HepG2 (cell line): ENCODE data around the gene SMYD4. TPM values are rescaled to one million over a fixed set of nuclear protein-coding genes. Genes with fewer than 3 reads are reported as not detected.

Experiments used
- AGO2 ChIP-seq: fragments of 200-400 bp; formaldehyde crosslinking; optimal IDR thresholded peaks from 2 replicates; pipeline ENCODE3; 2017; ENCODE audit warnings: mild to moderate bottlenecking, low read depth, low read length, moderate library complexity
- ATF7-NPFF ChIP-seq: sonication (generic); formaldehyde crosslinking; IDR thresholded peaks from 2 replicates; pipeline ENCODE4 v1.8.1; 2023; ENCODE audit warnings: mild to moderate bottlenecking, low read depth, missing genetic modification reagents, moderate library complexity
- DNMT1 ChIP-seq: sonication (generic); formaldehyde crosslinking; IDR thresholded peaks from 2 replicates; pipeline ENCODE4 v1.5.1; 2020; ENCODE audit warnings: mild to moderate bottlenecking, missing genetic modification reagents
- DPF2 ChIP-seq: sonication (generic); formaldehyde crosslinking; IDR thresholded peaks from 2 replicates; pipeline ENCODE4 v1.4.0; 2020; ENCODE audit warnings: mild to moderate bottlenecking, low read depth, missing genetic modification reagents, borderline replicate concordance
- FOXA3 ChIP-seq: IDR thresholded peaks from 2 replicates; pipeline ENCODE4 v1.6.1; 2016; ENCODE audit warnings: missing genetic modification reagents, missing compliant biosample characterization
- FOXK2 ChIP-seq: fragments of 450-650 bp; IDR thresholded peaks from 2 replicates; pipeline ENCODE4 v1.6.1; 2016
- FOXM1 ChIP-seq: sonication (generic); formaldehyde crosslinking; IDR thresholded peaks from 2 replicates; pipeline ENCODE4 v1.5.0; 2020; ENCODE audit warnings: missing genetic modification reagents
- GABPB1 ChIP-seq: IDR thresholded peaks from 2 replicates; pipeline ENCODE4 v1.6.1; 2016; ENCODE audit warnings: mild to moderate bottlenecking, missing genetic modification reagents, moderate library complexity, missing compliant biosample characterization
- MIER2 ChIP-seq: IDR thresholded peaks from 2 replicates; pipeline ENCODE4 v1.6.1; 2016; ENCODE audit warnings: missing biosample characterization, missing genetic modification reagents
- NFE2L2 ChIP-seq: fragments of 150-350 bp; IDR thresholded peaks from 2 replicates; pipeline ENCODE4 v1.6.1; 2014; ENCODE audit warnings: low read length
- NPAS2 ChIP-seq: sonication (generic); formaldehyde crosslinking; IDR thresholded peaks from 2 replicates; pipeline ENCODE4 v1.8.0; 2022; ENCODE audit warnings: mild to moderate bottlenecking, missing genetic modification reagents, borderline replicate concordance
- RBM22 ChIP-seq: fragments of 200-400 bp; formaldehyde crosslinking; optimal IDR thresholded peaks from 2 replicates; pipeline ENCODE3; 2017; ENCODE audit warnings: mild to moderate bottlenecking, low read length, moderate library complexity
- RCOR2 ChIP-seq: IDR thresholded peaks from 2 replicates; pipeline ENCODE4 v1.6.1; 2016; ENCODE audit warnings: missing biosample characterization, missing genetic modification reagents
- RFXAP ChIP-seq: sonication (generic); formaldehyde crosslinking; IDR thresholded peaks from 2 replicates; pipeline ENCODE4 v1.4.0; 2020; ENCODE audit warnings: missing genetic modification reagents, borderline replicate concordance
- SIN3A ChIP-seq: IDR thresholded peaks from 2 replicates; pipeline ENCODE4 v1.6.1; 2011; ENCODE audit warnings: low read depth, mild to moderate bottlenecking, control low read depth, low read length, borderline replicate concordance
- SRSF9 ChIP-seq: fragments of 200-400 bp; formaldehyde crosslinking; IDR thresholded peaks from 2 replicates; pipeline ENCODE4 v1.6.1; 2018; ENCODE audit warnings: borderline replicate concordance, mild to moderate bottlenecking, low read depth, low read length; ENCODE audit not compliant: insufficient read depth, poor library complexity, severe bottlenecking
- TOPORS ChIP-seq: sonication (generic); formaldehyde crosslinking; IDR thresholded peaks from 2 replicates; pipeline ENCODE4 v1.8.0; 2023; ENCODE audit warnings: mild to moderate bottlenecking, missing genetic modification reagents
- ZEB1 ChIP-seq: IDR thresholded peaks from 2 replicates; pipeline ENCODE4 v1.6.1; 2012; ENCODE audit warnings: mild to moderate bottlenecking, low read depth, inconsistent platforms; ENCODE audit not compliant: insufficient replicate concordance
- ZFP82 ChIP-seq: sonication (generic); formaldehyde crosslinking; IDR thresholded peaks from 2 replicates; pipeline ENCODE4 v1.5.1; 2020; ENCODE audit warnings: mild to moderate bottlenecking, missing genetic modification reagents, borderline replicate concordance
- ZNF431 ChIP-seq: sonication (generic); formaldehyde crosslinking; IDR thresholded peaks from 2 replicates; pipeline ENCODE4 v1.9.0; 2022; ENCODE audit warnings: missing genetic modification reagents, low read depth, mild to moderate bottlenecking, borderline replicate concordance
- polyA plus RNA-seq, 8 experiments: library from polyadenylated mRNA; depleted of rRNA in 3 of 8; stranded (reverse) in 7 of 8; unstranded in 1 of 8; fragments of >200 nt; fragmentation: Illumina TruSeq in 4 of 8; extraction: Trizol in 4 of 8; gene quantifications; 2 replicates each; pipeline versions ENCODE4 v1.2.1 to v1.2.3, GENCODE V29; 2011 to 2016; ENCODE audit warnings: low read depth in 4 of 8, missing spikeins in 1 of 8, mixed read lengths in 1 of 8; ENCODE audit not compliant: insufficient read depth in 1 of 8
- total RNA-seq, 5 experiments: library from RNA; depleted of rRNA; stranded (reverse); fragments of >200 nt; fragmentation: Illumina TruSeq; extraction: Trizol; gene quantifications; 2 replicates each; pipeline ENCODE4 v1.2.3, GENCODE V29; 2016; ENCODE audit warnings: low read depth in 1 of 5
- TF ChIP-seq, protein P1 (sequence below), 2 experiments: sonication (generic) in 1 of 2; formaldehyde crosslinking in 1 of 2; IDR thresholded peaks; 2 replicates each; pipeline versions ENCODE4 v1.5.1 to v1.6.1; 2011 to 2020; ENCODE audit warnings: borderline replicate concordance in 1 of 2, low read depth in 1 of 2, low read length in 1 of 2, mild to moderate bottlenecking in 1 of 2, missing genetic modification reagents in 1 of 2, moderate library complexity in 1 of 2
- TF ChIP-seq, protein P2 (sequence below): sonication (generic); formaldehyde crosslinking; conservative IDR thresholded peaks from 2 replicates; pipeline ENCODE4 v1.5.0; 2020; ENCODE audit warnings: missing genetic modification reagents
- TF ChIP-seq, protein P3 (sequence below): IDR thresholded peaks from 2 replicates; pipeline ENCODE4 v1.6.1; 2016; ENCODE audit warnings: low read depth, borderline replicate concordance
- TF ChIP-seq, protein P4 (sequence below): sonication (generic); formaldehyde crosslinking; IDR thresholded peaks from 2 replicates; pipeline ENCODE4 v1.4.0; 2020; ENCODE audit warnings: missing genetic modification reagents
- TF ChIP-seq, protein P5 (sequence below): sonication (generic); formaldehyde crosslinking; conservative IDR thresholded peaks from 2 replicates; pipeline ENCODE4 v1.8.1; 2023; ENCODE audit warnings: missing genetic modification reagents

The SMYD4 gene
- total and polyA plus RNA-seq, 2 of the 13 experiments (the other 11 are each of a cell fraction or from before 2014, with no cell fraction given) = 7.4 to 11.3 TPM

GRCh38 chr17:1746975-1747543, 82.6 kb downstream of the SMYD4 start (continued):
- TF ChIP-seq SIN3A (no peak), DPF2 (no peak), ZNF431 (CRISPR knock-in tag) (no peak), FOXK2 (no peak), RBM22 (peak; percentile 35), DNMT1 (CRISPR knock-in tag) (no peak), FOXM1 (CRISPR knock-in tag) (no peak), ZFP82 (no peak), FOXA3 (CRISPR knock-in tag) (no peak), TOPORS (CRISPR knock-in tag) (no peak), RCOR2 (CRISPR knock-in tag) (no peak), SRSF9 (no peak), RFXAP (CRISPR knock-in tag) (no peak), ATF7-NPFF (no peak), GABPB1 (CRISPR knock-in tag) (no peak), MIER2 (CRISPR knock-in tag) (no peak), ZEB1 (no peak), NPAS2 (CRISPR knock-in tag) (no peak), AGO2 (peak; percentile 97), NFE2L2 (no peak)
- TF ChIP-seq, protein P1, sequence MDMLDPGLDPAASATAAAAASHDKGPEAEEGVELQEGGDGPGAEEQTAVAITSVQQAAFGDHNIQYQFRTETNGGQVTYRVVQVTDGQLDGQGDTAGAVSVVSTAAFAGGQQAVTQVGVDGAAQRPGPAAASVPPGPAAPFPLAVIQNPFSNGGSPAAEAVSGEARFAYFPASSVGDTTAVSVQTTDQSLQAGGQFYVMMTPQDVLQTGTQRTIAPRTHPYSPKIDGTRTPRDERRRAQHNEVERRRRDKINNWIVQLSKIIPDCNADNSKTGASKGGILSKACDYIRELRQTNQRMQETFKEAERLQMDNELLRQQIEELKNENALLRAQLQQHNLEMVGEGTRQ (IDR thresholded peaks at IDR 0.05; ENCODE audit: low read depth, low read length) = no peak
- TF ChIP-seq, protein P1 (CRISPR knock-in tag; IDR thresholded peaks at IDR 0.05; ENCODE audit: borderline replicate concordance) = no peak
- TF ChIP-seq, protein P2, sequence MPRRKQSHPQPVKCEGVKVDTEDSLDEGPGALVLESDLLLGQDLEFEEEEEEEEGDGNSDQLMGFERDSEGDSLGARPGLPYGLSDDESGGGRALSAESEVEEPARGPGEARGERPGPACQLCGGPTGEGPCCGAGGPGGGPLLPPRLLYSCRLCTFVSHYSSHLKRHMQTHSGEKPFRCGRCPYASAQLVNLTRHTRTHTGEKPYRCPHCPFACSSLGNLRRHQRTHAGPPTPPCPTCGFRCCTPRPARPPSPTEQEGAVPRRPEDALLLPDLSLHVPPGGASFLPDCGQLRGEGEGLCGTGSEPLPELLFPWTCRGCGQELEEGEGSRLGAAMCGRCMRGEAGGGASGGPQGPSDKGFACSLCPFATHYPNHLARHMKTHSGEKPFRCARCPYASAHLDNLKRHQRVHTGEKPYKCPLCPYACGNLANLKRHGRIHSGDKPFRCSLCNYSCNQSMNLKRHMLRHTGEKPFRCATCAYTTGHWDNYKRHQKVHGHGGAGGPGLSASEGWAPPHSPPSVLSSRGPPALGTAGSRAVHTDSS = no peak
- TF ChIP-seq, protein P3, sequence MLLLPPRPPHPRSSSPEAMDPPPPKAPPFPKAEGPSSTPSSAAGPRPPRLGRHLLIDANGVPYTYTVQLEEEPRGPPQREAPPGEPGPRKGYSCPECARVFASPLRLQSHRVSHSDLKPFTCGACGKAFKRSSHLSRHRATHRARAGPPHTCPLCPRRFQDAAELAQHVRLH (CRISPR knock-in tag) = no peak
- TF ChIP-seq, protein P4, sequence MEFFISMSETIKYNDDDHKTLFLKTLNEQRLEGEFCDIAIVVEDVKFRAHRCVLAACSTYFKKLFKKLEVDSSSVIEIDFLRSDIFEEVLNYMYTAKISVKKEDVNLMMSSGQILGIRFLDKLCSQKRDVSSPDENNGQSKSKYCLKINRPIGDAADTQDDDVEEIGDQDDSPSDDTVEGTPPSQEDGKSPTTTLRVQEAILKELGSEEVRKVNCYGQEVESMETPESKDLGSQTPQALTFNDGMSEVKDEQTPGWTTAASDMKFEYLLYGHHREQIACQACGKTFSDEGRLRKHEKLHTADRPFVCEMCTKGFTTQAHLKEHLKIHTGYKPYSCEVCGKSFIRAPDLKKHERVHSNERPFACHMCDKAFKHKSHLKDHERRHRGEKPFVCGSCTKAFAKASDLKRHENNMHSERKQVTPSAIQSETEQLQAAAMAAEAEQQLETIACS (CRISPR knock-in tag) = no peak
- TF ChIP-seq, protein P5, sequence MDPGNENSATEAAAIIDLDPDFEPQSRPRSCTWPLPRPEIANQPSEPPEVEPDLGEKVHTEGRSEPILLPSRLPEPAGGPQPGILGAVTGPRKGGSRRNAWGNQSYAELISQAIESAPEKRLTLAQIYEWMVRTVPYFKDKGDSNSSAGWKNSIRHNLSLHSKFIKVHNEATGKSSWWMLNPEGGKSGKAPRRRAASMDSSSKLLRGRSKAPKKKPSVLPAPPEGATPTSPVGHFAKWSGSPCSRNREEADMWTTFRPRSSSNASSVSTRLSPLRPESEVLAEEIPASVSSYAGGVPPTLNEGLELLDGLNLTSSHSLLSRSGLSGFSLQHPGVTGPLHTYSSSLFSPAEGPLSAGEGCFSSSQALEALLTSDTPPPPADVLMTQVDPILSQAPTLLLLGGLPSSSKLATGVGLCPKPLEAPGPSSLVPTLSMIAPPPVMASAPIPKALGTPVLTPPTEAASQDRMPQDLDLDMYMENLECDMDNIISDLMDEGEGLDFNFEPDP (CRISPR knock-in tag) = no peak
